Left kidney (tissue), 2 donors: ENCODE results near the gene SDCCAG8. TPM values are rescaled to one million over a fixed set of nuclear protein-coding genes. Genes with fewer than 3 reads are reported as not detected.

Experiments used
- DNase-seq: peaks from one replicate; pipeline ENCODE4 v3.0.0-alpha.2; 2013
- polyA plus RNA-seq: library from polyadenylated mRNA; unstranded; fragments of 120-200 nt; gene quantifications from one replicate; pipeline ENCODE4 v1.2.1, GENCODE V29; 2013; ENCODE audit not compliant: insufficient read length

SDCCAG8 gene
- polyA plus RNA-seq, 1 donor: 47.8 TPM

DNA sequence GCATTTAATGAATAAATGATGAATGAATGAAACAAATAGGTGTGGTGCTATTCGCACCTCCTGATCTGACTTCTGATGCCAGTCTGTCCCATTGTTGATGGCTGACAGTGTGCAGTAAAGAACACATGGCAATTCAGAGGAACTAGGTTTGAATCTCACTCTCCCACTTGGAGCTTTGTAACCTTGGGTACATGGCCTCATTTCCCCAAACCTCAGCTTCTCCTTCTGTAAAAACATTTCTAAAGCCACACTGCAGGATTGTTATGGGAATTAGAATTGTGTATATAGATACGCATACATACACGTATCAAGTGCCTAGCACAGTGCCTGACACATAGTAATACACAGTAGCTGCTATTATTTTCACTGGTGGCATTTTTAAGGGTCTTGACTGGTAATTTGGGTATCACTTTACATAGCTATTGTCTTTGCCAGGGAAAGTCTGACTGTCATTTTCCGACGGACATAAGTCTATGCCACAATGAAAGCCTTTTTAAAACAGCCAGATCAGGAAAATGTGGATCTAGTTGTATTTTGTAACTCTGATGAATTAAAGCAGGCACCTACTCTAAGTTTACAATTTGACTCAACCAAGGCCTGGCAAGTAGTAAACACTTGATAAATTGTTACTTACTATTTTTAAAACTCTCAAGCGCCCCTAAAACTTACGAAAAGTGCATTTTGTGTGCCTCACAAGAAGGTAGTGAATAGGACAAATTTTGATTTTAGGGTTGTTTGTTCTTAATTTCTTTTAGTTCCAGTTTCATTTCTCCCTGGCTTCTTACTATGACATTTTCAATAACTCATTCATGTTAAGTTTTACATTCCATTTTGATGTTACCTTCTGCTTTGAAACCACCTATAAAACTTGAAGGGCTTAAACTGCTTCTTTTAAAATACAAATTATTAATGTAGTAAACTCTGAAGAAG lies 164.4 kb downstream of the SDCCAG8 start:
- no peak for DNase-seq

DNA sequence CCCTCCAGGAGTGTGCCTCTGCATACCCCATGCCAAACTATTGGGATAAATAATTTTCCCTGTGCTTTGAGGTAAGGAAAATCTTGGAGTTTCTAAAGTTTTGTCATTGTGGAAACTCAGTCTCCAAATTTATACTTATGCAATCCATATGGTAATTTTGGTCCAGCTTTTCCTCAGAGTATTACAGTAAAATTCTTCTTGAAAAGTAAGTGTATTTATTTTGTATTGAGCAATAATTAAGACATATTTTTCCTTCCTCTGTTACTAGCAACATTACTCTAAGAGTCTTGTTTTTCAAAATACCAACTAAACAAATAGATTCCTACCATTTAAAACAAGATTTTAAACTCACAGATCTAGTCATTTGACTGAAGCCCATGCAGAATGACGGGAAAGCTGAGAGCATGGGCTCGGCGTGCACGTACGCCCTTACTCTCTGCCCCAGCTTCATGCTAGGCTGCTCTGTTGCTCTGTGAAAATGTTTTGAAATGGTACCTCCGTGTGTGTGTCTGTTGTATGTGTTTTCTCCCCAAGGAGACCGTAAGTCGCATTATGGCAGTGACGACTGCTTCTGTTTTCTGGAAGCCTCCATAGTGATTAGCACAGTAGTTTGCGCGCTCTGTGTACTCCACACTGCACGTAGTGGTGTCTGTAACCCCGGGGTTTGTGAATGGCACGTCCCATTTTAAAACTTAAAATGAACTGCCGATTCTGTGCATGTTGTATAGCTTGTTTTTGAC lies 165.3 kb downstream of the SDCCAG8 start:
- no peak for DNase-seq

DNA sequence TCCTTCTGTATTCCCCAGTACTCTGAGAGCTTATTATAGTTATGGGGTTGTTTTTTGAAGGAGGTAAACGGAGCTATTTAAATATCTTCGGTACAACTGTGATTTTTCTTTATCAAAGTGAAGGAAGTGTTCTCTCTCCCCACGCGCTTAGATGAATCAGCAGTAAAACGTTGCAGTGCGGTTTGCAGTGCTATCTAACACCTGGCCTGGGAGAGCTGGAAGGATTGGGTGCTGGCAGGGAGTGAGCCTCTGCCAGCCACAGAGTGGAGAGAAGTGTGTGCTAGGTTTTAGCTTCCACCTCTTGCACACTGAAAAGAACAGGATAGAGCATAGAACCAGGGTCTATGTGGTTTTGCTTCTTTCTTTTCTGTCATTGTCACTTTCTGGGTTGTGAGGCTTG lies 165.9 kb downstream of the SDCCAG8 start:
- DNase-seq: no peak

DNA sequence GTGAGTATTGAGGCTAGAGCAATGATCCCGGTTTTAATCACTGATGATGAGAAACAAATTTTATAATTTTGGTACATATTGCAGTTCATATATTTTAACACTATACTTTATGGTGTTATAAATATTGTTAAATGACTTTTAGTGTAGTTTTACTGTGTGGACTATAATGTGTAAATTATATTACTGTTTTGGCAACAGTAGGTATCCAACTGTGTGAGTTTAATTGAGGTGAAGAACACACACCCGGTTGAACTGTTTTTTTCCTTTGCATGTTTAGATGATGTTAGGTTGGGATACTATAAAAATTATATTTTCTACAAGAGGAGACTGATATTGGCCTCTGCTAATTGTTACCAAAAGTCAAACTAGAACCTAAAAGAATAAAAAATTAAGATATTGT lies 166.5 kb downstream of the SDCCAG8 start:
- no peak for DNase-seq

DNA sequence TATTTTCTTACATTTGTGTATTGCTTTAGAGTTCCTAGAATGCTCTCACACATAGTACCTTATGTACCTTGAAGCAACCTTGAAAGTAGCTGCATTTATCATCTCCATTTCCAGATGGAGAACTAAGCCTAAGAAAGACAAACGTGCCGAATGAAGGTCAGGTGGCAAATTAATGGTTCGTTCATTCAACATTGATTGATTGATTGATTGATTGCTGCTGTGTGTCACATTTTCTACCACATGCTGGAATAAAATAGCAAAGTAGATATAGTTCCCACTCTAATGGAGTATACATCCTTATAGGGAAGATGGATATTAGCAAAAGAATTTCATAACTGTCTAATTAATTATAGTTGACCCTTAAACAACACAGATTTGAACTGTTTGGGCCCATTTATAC lies 172.2 kb downstream of the SDCCAG8 start:
- no peak for DNase-seq

DNA sequence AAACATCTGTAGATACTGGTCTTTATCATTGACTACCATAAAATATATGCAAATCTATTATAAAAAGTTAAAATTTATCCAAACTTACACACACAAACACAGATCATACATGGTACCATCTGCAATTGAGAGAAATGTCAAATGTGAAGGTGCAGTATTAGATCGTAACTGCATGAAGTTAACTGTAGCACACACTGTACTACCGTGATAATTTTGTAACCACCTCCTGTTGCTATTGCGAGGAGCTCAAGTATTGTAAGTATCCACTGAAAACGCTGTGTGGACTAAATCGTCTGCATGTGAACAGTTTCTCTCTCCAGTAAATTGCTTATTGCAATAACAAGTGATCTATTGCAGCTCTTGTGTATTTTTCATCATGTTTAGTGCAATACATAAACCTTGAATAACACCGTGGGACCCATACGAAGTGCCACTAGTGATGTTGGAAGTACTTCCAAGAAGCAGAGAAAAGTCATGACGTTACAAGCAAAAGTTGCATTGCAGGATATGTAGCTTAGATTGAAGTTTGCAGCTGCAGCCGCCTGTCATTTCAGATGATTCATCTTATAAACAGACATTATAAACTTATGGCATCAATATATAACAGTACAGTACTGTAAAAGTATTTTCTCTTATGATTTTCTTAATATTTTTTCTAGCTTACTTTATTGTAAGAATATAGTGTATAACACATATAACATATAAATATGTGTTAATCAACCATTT lies 172.9 kb downstream of the SDCCAG8 start:
- no peak for DNase-seq

DNA sequence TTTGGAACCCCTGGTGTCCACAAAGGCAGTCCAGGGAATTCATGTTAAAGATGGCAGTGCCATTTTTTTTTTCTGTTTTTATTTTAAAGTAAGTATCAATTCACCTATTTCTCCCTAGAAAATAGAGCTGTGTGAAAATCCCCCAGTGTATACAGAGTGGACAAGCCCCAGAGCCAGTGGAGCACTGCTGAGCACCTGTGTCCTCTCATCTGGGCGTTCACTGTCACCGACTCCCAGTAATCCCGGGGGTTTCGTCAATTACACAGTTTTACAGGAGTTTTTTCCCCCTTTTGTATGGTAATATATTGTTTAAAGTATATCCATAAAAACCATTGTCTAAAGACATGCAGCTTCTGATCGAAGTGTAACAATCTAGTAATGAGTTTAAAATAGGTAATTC lies 175.8 kb downstream of the SDCCAG8 start:
- no peak for DNase-seq

DNA sequence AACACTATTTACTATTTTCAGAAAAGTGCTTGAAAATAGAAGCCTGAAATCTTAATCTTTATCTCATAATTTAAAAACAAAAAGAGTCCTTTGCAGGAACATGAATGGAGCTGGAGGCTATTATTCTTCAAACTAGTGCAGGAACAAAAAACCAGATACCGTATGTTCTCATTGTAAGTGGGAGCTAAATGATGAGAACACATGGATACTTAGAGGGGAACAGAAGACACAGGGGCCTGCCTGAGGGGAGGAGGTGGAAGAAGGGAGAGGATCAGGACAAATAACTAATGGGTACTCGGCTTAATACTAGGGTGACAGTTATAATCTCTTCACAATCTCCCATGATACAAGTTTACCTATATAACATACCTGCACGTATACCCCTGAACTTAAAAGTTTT lies 176.3 kb downstream of the SDCCAG8 start:
- no peak for DNase-seq

DNA sequence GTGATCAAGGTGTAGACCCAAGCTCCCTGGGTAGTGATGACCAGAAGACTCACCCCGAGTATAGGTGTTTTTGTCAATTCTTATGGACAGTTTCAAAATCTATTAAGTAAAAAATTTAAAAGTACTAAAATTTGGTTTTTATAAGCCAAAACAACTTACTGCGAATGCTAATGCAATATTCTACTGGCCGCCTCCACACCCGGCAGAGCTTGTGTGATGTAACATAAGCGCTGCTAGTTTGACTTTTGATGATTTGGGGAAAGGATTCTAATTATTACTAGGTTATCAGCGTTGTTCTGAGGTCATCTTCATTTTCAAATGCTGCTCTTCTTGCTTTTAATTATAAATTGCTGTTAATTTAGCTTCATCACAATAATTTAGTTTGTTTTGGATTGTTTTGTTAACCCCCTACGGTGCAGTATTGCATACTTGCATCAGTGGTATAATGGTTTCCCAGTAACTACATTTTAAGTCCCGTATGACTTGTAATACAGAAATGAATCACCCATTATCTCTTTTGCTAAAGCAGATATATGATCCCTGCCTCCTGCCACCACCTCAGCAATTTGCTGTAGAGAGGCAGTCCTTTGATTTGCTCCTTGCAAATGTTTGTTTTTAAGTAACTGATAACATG lies 178.0 kb downstream of the SDCCAG8 start:
- DNase-seq: no peak

DNA sequence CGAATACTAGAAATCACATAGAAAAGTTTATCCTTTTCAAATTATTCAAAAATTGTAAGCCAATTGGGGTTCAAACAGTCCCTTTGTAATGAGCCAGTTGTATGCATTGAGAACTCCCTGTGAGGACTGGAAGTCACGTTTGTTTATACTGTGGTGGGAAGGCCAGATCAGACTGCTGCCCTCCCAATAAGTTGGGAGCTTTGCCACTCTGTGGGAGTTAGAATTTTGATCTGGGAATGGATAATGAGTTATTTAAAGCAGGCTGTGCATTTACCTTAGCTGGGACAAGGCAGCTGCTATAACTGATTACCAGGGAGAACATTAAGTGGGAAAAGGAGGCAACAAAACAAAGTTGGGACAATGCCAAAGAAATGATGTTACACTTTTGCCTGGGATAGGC lies 178.8 kb downstream of the SDCCAG8 start:
- no peak for DNase-seq

DNA sequence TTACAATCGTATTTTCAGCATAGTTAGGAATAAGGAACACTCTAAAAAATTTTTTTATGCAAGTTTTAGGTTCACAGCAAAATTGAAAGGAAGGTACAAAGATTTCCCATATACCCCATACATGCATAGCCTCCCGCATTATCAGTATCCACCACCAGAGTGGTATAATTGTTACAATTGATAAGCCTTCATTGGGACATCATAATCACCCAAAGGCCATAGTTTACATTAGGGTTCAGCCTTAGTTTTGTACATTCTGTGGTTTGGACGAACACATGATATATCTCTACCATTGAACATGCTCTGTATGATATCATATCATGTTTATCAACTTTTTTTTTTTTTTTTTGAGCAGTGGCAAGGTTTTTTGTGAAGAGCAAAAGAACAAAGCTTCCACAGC lies 180.0 kb downstream of the SDCCAG8 start:
- DNase-seq: no peak

DNA sequence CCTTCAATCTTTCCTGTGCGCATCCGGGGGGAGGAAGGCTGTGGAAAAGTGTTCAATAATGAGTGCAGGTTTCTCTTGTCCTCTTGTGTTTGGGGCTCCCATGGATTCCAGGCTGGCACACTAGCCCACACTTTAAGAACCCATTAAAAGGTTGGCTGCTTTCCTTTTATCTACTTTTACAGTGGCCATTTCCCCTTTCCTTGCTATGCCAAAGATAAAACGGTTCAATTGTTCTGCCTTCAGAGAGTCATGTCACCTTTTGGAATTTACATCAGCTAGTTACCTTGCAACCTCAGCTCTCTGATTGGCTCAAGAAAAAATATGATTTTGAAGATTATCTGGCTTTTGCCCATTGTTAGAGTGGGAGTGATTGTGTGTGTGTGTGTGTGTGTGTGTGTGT lies 182.3 kb downstream of the SDCCAG8 start:
- no peak for DNase-seq

DNA sequence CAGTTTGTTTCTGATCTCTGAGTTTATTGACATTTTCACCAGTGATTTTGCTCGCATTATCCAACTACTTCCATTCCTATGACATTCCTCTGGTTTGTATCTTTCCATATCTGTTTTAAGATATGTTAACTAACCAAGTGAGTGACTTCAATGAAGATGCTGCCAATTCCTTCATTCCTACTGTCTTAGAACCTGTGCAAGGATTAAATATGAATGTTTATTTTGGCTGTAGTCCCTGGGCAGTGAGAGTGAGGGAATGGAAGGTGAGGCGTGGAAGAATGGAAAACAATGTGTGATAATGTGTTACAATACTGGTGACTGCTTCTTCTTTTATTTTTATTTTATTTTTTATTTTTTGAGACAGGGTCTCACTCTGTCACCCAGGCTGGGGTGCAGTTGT lies 183.0 kb downstream of the SDCCAG8 start:
- DNase-seq: no peak

DNA sequence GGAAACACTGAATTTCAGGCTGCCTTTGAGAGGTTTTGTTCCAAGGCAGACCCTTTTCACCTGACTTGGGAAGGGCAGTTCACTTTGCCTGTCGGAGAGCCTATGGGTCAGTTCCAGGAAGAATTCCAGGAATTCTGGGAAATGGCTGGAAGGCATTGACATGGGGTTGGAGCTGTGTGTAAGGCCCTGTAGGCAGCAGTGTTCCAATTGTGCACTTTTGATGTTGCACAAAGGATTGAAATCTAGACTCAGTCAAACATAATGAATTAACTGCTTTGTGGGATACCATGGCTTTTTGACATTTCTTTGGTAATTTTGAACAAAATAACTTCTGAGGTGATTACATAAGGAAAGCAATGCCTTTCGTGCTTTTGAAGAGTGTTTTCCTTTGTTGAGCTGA lies 184.6 kb downstream of the SDCCAG8 start:
- no peak for DNase-seq

DNA sequence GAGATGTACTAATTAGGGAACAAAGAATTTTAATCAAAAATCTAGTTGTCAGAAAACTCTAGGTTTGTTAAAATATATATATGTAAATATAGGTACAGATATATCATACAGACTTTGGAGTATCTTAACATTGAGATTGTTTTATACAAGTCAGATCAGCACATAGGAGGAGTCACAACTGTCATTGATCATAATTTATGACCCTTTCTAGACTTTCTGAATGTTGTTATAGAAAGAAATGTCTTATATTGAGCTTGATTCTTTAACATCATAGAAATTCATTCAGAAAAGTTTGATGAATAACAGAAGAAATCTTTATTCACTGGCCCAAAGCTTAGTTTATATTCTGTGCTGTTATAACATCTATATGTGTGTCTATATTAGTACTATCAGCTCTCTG lies 185.8 kb downstream of the SDCCAG8 start:
- DNase-seq: no peak

DNA sequence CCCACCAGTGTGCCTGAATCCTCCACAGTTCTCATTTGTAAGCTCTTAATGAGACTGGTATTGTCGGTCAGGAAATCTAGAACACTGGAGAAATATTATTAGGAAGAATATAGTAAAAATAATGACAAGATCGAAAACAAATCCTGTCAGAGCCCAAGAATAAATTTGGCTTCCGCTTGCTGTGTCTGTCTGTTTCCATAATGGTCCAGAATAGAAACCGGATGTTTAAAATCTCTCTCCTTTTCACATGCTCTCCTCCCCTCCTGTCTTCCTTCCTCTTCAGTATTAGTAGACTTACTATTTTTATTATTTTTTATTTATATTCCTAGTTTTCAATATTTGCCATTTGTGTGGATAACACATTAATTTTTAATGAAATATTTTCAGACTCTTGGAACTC lies 187.7 kb downstream of the SDCCAG8 start:
- DNase-seq: no peak

DNA sequence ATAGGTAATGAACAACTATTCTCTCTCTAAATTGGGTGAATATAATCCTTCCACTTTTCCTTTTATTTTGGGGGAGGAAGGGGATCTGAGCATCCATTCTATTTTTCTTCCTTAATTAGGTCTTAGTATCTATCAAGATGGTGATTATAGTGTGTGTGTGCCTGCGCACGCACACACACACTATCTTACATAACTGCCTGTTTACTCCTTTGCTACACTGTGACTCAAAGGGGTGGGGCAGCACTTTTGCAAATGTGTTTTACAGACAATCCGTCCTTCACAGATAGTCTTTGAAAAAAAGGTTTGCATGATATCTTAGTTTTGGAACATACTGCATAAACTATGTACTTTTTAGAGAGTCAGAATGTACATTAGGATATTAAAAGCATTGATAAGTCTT lies 191.5 kb downstream of the SDCCAG8 start:
- DNase-seq: no peak

DNA sequence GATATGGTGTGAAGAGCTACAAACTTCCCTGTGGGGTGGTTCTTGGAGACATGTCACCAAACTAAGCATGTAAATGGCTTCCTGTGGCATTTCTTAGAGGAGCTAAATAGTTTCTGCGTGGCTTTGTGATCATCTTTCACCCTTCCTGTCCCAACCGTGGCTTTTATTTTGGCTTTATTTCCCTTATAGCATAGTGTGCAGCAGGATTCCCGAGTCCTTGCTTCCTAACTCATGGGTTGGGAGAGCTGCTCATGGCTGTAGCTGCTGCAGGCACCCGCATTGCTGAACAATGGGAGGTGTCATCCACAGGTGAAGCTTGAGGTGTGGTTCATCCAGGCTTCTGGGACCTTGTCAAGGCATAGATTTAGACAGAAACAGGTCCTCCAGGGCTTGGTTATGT lies 192.0 kb downstream of the SDCCAG8 start:
- DNase-seq: no peak

DNA sequence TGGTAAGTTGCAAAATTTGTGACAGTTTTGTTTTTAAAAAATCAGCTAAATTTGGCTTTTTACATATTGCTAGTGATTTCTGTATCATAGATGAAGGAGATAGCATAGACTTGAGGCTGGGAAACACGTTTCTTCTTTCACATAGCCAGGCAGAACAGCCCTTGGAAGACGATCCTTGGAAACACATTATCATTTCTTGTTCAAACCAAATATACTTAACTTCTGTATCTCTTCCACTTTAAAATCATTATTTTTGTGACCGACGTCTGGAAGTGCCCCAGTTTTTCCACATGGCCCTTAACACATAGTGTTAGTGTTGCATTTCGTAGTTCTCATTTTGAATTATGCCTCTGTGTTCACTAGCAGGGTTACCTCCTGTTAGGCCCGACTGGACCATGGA lies 193.5 kb downstream of the SDCCAG8 start:
- no peak for DNase-seq

DNA sequence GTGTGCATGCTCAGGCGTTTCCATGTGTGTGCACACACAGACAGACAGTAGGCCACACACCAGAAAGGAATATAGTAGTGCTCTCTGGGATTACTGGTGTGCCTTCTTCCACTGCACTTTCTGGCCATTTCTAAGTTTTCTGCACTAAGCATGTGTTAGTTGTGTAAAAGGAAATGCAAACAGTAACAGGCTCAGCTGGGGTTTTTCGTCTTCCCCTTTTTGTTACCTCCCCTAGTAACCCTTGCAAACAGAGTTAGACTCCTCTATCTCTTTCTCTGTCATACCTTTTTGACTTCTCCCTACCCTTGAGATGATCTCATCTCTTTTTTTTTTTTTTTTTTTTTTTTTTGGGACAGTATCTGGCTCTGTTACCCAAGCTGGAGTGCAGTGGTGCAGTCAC lies 196.3 kb downstream of the SDCCAG8 start:
- DNase-seq: no peak

DNA sequence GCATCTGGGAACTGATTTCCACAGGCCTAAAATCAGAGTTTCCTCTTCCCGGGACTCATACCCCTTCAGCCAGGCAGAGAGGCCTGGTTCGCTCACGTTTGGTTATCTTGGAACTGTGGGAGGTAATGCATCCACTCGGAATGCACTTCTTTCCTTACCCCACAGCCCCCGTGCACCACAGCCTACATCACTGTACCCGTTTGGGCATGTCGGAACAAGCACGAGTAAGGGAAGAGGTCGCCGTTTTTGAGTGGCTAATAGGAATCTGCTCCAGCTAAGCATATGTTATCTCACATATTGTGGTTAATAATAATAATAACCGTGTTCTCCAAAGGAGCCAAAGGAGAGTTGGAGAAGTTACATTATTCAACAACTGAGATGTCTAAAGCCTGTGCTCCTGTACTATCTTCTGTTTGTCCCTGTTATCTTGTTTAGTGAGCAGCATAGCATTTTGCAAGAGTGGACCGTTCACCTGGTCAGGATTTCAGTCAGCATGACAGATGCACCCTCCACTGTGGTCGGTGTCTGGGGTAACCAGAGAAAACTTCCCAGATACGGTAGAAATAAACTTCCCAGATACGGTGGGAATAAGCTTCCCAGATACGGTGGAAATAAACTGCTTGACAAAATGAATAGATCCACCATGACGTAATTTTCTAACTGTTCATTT lies 198.6 kb downstream of the SDCCAG8 start:
- DNase-seq: no peak
